HCT116 (cell line): ENCODE measurements around the gene UBE2S.

Source experiments
- EGR1 ChIP-seq: IDR thresholded peaks from 2 replicates; pipeline ENCODE4 v1.6.1; 2012; ENCODE audit warnings: low read depth
- EZH2 ChIP-seq: fragments of 200-600 bp; sonication (generic); IDR thresholded peaks from 2 replicates; pipeline ENCODE4 v1.6.1; 2017; ENCODE audit warnings: antibody characterized with exemption, mixed run types
- JUND ChIP-seq: IDR thresholded peaks from 2 replicates; pipeline ENCODE4 v1.6.1; 2012
- MAX ChIP-seq: IDR thresholded peaks from 2 replicates; pipeline ENCODE4 v1.6.1; 2012
- POLR2A ChIP-seq: IDR thresholded peaks from 2 replicates; pipeline ENCODE4 v1.7.0; 2011; ENCODE audit warnings: borderline replicate concordance; ENCODE audit not compliant: insufficient read depth, insufficient read length; ENCODE audit errors: extremely low read depth
- POLR2AphosphoS5 ChIP-seq: IDR thresholded peaks from 2 replicates; pipeline ENCODE4 v1.6.1; 2011; ENCODE audit warnings: mild to moderate bottlenecking, low read depth, low read length, moderate library complexity
- SP1 ChIP-seq: IDR thresholded peaks from 2 replicates; pipeline ENCODE4 v1.6.1; 2012; ENCODE audit warnings: low read depth
- ZFX ChIP-seq: fragments of 450-650 bp; IDR thresholded peaks from 2 replicates; pipeline ENCODE4 v1.6.1; 2017
- ZNF274 ChIP-seq: fragments of 200-500 bp; sonication (Bioruptor generic); IDR thresholded peaks from 2 replicates; pipeline ENCODE4 v1.6.1; 2014; ENCODE audit warnings: mild to moderate bottlenecking, low read depth, low read length, inconsistent platforms
- TF ChIP-seq, protein P1 (sequence below), 3 experiments: fragments of 200-600 bp in 1 of 3; sonication (generic) in 1 of 3; IDR thresholded peaks in 2 of 3; conservative IDR thresholded peaks in 1 of 3; 2 replicates each; pipeline ENCODE4 v1.5.1; 2012 to 2017; ENCODE audit warnings: low read depth in 2 of 3, low read length in 2 of 3, antibody characterized with exemption in 1 of 3, borderline replicate concordance in 1 of 3, control low read depth in 1 of 3, mild to moderate bottlenecking in 1 of 3, mixed read lengths in 1 of 3, mixed run types in 1 of 3, moderate library complexity in 1 of 3; ENCODE audit not compliant: insufficient read depth in 1 of 3

GRCh38 chr19:55419103-55419502 is 11.5 kb upstream of the UBE2S start:
- TF ChIP-seq, protein P1, sequence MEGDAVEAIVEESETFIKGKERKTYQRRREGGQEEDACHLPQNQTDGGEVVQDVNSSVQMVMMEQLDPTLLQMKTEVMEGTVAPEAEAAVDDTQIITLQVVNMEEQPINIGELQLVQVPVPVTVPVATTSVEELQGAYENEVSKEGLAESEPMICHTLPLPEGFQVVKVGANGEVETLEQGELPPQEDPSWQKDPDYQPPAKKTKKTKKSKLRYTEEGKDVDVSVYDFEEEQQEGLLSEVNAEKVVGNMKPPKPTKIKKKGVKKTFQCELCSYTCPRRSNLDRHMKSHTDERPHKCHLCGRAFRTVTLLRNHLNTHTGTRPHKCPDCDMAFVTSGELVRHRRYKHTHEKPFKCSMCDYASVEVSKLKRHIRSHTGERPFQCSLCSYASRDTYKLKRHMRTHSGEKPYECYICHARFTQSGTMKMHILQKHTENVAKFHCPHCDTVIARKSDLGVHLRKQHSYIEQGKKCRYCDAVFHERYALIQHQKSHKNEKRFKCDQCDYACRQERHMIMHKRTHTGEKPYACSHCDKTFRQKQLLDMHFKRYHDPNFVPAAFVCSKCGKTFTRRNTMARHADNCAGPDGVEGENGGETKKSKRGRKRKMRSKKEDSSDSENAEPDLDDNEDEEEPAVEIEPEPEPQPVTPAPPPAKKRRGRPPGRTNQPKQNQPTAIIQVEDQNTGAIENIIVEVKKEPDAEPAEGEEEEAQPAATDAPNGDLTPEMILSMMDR (IDR thresholded peaks at IDR 0.05 in 2 of 3, conservative IDR thresholded peaks at IDR 0.05 in 1 of 3; ENCODE audit: borderline replicate concordance in 1 of 3, insufficient read depth in 1 of 3, low read depth in 2 of 3, low read length in 2 of 3), result no peak
- TF ChIP-seq MAX (no peak), SP1 (no peak), POLR2A (no peak), EZH2 (no peak), JUND (no peak), ZFX (no peak), ZNF274 (no peak), POLR2AphosphoS5 (no peak), EGR1 (no peak)
